Lung (tissue), 12 donors: Measurements from ENCODE around the gene SGO2. TPM values are rescaled to one million over a fixed set of nuclear protein-coding genes. Genes with fewer than 3 reads are reported as not detected.
"Not testable (repeated sequence)": the region's sequence is repeated elsewhere in the genome, so short reads cannot be mapped to it uniquely, and the experiment has no call there.

Experiments
- ATAC-seq: fragments of 200-7000 bp; cut with Tn5 transposase; one replicate; pipeline ENCODE4 v1.9.1; 2020; ENCODE audit warnings: moderate number of reproducible peaks; ENCODE audit not compliant: insufficient read depth, low FRiP score
- DNase-seq, 3 donors: peaks; one replicate each; pipeline ENCODE4 v3.0.0-alpha.2; 2013 to 2017
- H3K27ac ChIP-seq, 2 donors: one replicate each; pipeline ENCODE4 v1.5.1; 2013; ENCODE audit warnings: mild to moderate bottlenecking in 2 of 2, moderate library complexity in 2 of 2, control low read depth in 1 of 2, inconsistent platforms in 1 of 2, low read depth in 1 of 2, low read length in 1 of 2
- H3K27me3 ChIP-seq, 3 donors: one replicate each; pipeline ENCODE4 v1.5.1; 2013; ENCODE audit warnings: low read length in 2 of 3; ENCODE audit not compliant: control insufficient read depth in 3 of 3, insufficient read depth in 3 of 3
- H3K36me3 ChIP-seq, 4 donors: one replicate each; pipeline ENCODE4 v1.5.1; 2013; ENCODE audit warnings: low read length in 4 of 4, mild to moderate bottlenecking in 1 of 4, moderate library complexity in 1 of 4; ENCODE audit not compliant: control insufficient read depth in 4 of 4, insufficient read depth in 4 of 4
- H3K4me1 ChIP-seq, 5 donors: one replicate each; pipeline ENCODE4 v1.5.1; 2013; ENCODE audit warnings: low read length in 5 of 5, mild to moderate bottlenecking in 2 of 5, moderate library complexity in 1 of 5; ENCODE audit not compliant: control insufficient read depth in 5 of 5, insufficient read depth in 5 of 5
- H3K4me3 ChIP-seq: one replicate; pipeline ENCODE4 v1.5.1; 2013; ENCODE audit warnings: mild to moderate bottlenecking, control low read depth, moderate library complexity
- H3K9ac ChIP-seq, 2 donors: one replicate each; pipeline ENCODE4 v1.5.1; 2013; ENCODE audit warnings: low read length in 2 of 2, control low read depth in 1 of 2; ENCODE audit not compliant: insufficient read depth in 1 of 2
- H3K9me3 ChIP-seq, 4 donors: one replicate each; pipeline ENCODE4 v1.5.1; 2013; ENCODE audit warnings: low read length in 3 of 4, mild to moderate bottlenecking in 1 of 4, moderate library complexity in 1 of 4; ENCODE audit not compliant: control insufficient read depth in 4 of 4, insufficient read depth in 3 of 4
- CTCF ChIP-seq: IDR thresholded peaks from 2 replicates; pipeline ENCODE4 v1.5.1; 2012; ENCODE audit warnings: mild to moderate bottlenecking; ENCODE audit errors: control extremely low read depth, extremely low read depth
- WGBS, 2 donors: extraction: QIAGEN DNeasy Blood & Tissue Kit; methylation state at CpG; one replicate each; pipeline ENCODE4 v1.1.7; 2013; 5-methylcytosine and 5-hydroxymethylcytosine counted together
- polyA plus RNA-seq, 2 donors: library from polyadenylated mRNA; stranded (reverse); fragments of 200-250 nt; gene quantifications; one replicate each; pipeline ENCODE4 v1.2.1, GENCODE V29; 2013
- total RNA-seq, 2 donors: library from RNA; depleted of rRNA in 1 of 2; stranded (reverse); fragments of >200 nt in 1 of 2; gene quantifications; one replicate each; pipeline ENCODE4 v1.2.1, GENCODE V29; 2014 to 2021
- donor health status: control.
- donor health status: control.
- donor health status: Bipolar disorder and iron deficiency.
- donor health status: healthy.
- donor health status: DM: yes; HTN: yes; CAD: no.

The SGO2 gene
- total and polyA plus RNA-seq, 4 donors: 0.57 to 7.2 (median 2.0) TPM

- ATAC-seq (no peak), DNase-seq (no peak)
- WGBS, 2 donors: 96 to 98% methylated on average over 2 of the region's 2 CpGs
- no peak for TF ChIP-seq CTCF
- no peak overlapping the region for H3K27ac ChIP-seq
- H3K27me3 ChIP-seq: no peaks in the 10 kb centered on the region
- no peaks in the 10 kb centered on the region for H3K9me3 ChIP-seq
- peaks cover 0 to 5% (median 0%) of the 10 kb centered on the region in 4 donors for H3K36me3 ChIP-seq
- no peak overlapping the region for H3K9ac ChIP-seq
- H3K4me3 ChIP-seq: no peak overlapping the region
- H3K4me1 ChIP-seq: no peaks in the 10 kb centered on the region
These were observed 7.7 kb downstream of the SGO2 start for GRCh38 chr2:200533754-200534153.

GRCh38 chr2:200534572-200534971 is 8.6 kb downstream of the SGO2 start:
- H3K27ac ChIP-seq: no peak overlapping the region
- DNase-seq (no peak), ATAC-seq (no peak)
- H3K27me3 ChIP-seq: no peaks in the 10 kb centered on the region
- TF ChIP-seq CTCF: no peak
- H3K9ac ChIP-seq: no peak overlapping the region
- no peaks in the 10 kb centered on the region for H3K9me3 ChIP-seq
- no peak overlapping the region for H3K4me3 ChIP-seq
- no peaks in the 10 kb centered on the region for H3K4me1 ChIP-seq
- peaks cover 0 to 5% (median 0%) of the 10 kb centered on the region in 4 donors for H3K36me3 ChIP-seq

- no peak overlapping the region for H3K4me3 ChIP-seq
- no peak overlapping the region for H3K27ac ChIP-seq
- H3K36me3 ChIP-seq: peaks cover 0 to 13% (median 5%) of the 10 kb centered on the region in 4 donors
- WGBS, 2 donors: 89 to 90% methylated on average over 1 of the region's 1 CpG
- TF ChIP-seq CTCF: no peak
- H3K9me3 ChIP-seq: peaks cover 0 to 2% (median 0%) of the 10 kb centered on the region in 4 donors
- H3K9ac ChIP-seq: no peak overlapping the region
- DNase-seq: no peak
- ATAC-seq: no peak
- H3K27me3 ChIP-seq: no peaks in the 10 kb centered on the region
- H3K4me1 ChIP-seq: no peaks in the 10 kb centered on the region
These were observed 12.1 kb downstream of the SGO2 start for GRCh38 chr2:200538139-200538538.

- no peak for ATAC-seq
- no peak for TF ChIP-seq CTCF
- no peaks in the 10 kb centered on the region for H3K4me1 ChIP-seq
- H3K27ac ChIP-seq: no peak overlapping the region
- peaks cover 0 to 16% (median 4%) of the 10 kb centered on the region in 4 donors for H3K36me3 ChIP-seq
- no peak for DNase-seq
- peaks cover 0 to 2% (median 0%) of the 10 kb centered on the region in 4 donors for H3K9me3 ChIP-seq
- no peak overlapping the region for H3K4me3 ChIP-seq
- no peaks in the 10 kb centered on the region for H3K27me3 ChIP-seq
- H3K9ac ChIP-seq: no peak overlapping the region
These were observed 14.8 kb downstream of the SGO2 start for GRCh38 chr2:200540793-200541192.

GRCh38 chr2:200566596-200566995 is 40.6 kb downstream of the SGO2 start:
- H3K4me3 ChIP-seq, H3K36me3 ChIP-seq, H3K4me1 ChIP-seq, H3K9me3 ChIP-seq, H3K27me3 ChIP-seq, H3K27ac ChIP-seq, DNase-seq, H3K9ac ChIP-seq, ATAC-seq: not testable (repeated sequence)
- 92 to 98% methylated on average over 12 of the region's 12 CpGs for WGBS, 2 donors
